LNCaP clone FGC (cell line): ENCODE data around the gene HDAC4.

Source experiments
- DNase-seq: peaks from one replicate; pipeline ENCODE4 v3.0.0-alpha.2; 2011; ENCODE audit warnings: low read depth
- H3K4me3 ChIP-seq: 2 replicates; pipeline ENCODE4 v1.5.1; 2011; ENCODE audit warnings: mild to moderate bottlenecking, low read depth, low read length, control low read depth
- TF ChIP-seq, protein P1 (sequence below): IDR thresholded peaks from 2 replicates; pipeline ENCODE4 v1.5.1; 2012; ENCODE audit warnings: mild to moderate bottlenecking; ENCODE audit not compliant: control insufficient read depth, insufficient read depth; ENCODE audit errors: extremely low read depth

The HDAC4 gene

DNA sequence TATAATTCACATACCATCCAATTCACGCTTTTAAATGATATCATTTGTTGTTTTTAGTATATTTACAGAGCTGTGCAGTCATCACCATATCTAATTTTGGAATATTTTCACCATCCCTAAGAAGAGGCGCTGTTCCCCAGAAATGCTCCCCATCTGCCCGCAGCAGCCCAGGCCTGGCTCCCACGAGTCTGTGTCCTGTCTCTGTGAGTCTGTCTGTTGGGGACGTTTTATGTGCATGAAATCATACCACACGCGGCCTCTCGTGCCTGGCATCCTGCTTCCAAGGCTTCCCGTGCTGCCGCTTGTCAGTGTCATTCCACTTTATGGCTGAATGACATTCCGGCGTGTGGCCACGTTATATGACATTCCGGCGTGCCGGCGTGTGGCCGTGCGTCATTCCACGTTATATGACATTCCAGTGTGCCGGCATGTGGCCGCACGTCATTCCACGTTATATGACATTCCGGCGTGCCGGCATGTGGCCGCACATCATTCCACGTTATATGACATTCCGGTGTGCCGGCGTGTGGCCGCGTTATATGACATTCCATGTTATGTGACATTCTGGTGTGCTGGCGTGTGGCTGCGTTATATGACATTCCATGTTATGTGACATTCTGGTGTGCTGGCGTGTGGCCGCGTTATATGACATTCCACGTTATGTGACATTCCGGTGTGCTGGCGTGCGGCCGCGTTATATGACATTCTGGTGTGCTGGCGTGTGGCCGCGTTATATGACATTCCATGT is 276.5 kb downstream of the HDAC4 start:
- TF ChIP-seq, protein P1, sequence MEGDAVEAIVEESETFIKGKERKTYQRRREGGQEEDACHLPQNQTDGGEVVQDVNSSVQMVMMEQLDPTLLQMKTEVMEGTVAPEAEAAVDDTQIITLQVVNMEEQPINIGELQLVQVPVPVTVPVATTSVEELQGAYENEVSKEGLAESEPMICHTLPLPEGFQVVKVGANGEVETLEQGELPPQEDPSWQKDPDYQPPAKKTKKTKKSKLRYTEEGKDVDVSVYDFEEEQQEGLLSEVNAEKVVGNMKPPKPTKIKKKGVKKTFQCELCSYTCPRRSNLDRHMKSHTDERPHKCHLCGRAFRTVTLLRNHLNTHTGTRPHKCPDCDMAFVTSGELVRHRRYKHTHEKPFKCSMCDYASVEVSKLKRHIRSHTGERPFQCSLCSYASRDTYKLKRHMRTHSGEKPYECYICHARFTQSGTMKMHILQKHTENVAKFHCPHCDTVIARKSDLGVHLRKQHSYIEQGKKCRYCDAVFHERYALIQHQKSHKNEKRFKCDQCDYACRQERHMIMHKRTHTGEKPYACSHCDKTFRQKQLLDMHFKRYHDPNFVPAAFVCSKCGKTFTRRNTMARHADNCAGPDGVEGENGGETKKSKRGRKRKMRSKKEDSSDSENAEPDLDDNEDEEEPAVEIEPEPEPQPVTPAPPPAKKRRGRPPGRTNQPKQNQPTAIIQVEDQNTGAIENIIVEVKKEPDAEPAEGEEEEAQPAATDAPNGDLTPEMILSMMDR, result no peak
- no peak for DNase-seq
- H3K4me3 ChIP-seq, result no peak overlapping the region

DNA sequence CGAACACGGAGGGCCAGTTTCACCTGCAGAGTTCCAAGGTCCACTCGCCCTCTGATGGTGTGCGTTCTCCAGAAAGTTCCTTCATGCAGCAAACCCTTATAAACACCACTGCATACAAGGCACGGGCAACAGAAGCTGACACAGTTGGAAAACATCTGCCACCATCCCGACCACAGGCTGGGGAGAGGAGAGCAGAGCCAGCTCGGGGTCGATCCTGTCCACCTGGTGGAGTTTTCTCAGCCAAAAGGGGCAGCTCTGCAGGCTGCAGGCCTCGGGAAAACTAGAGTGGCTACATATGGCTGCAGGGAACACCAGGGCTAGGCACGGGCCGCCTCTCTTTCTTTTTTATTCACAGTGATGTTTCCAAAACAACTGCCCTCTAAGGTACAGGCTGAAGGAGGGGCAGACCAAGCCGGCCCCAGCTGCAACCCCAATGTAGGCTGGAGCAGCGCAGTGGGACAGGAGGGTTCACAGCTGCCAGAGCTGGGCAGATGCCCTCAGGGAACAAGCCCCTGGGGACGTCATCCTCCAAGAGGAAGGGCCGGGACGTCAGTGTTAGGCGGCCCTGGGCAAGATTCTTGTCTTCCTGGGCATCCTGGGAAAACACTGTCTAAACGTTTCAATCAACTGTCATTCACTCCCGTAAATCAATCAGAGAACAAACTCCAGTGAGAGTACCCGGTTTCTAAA is 278.3 kb downstream of the HDAC4 start:
- DNase-seq, result no peak
- no peak overlapping the region for H3K4me3 ChIP-seq
- TF ChIP-seq, protein P1, result no peak

DNA sequence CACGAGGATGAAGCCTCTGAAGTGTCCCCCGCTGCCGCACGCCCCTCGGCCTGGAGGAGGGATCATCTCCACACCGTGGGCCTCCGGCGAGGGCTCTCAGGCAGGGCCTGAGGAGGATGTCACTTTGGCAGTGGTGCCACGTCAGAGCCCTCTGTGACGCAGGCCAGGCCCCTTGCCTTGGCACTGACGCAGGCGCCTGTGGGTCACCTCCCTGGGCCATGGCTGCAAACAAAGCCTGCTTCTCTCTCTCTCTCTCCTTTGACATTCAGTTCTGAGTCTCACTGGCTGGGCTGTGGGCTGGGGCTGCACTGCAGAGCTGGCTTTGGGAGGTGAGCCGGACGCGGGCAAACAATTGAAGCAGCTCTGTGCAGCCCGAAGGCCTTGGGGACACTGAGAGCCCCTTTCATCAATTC is 279.2 kb downstream of the HDAC4 start:
- TF ChIP-seq, protein P1, result no peak
- no peak overlapping the region for H3K4me3 ChIP-seq
- no peak for DNase-seq

DNA sequence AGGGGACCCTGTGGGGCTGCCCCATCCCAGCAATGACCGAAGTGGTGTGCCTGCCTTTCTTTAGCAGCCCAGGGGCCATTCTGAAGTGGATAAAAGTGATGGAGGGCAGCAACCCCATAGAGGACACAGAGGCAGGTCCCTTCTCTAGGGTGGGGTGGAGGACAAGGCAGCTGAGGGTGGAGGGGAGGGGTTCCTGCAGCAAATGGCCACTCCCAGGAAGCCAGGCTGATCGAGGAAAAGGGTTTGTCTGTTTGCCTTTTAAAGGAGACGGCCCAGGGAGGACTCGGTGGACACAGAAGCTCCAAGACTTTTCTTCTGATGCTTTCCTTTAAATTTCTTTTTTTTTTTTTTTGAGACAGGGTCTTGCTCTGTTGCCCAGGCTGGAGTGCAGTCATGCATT is 280.2 kb downstream of the HDAC4 start:
- TF ChIP-seq, protein P1, result no peak
- no peak overlapping the region for H3K4me3 ChIP-seq
- no peak for DNase-seq

- DNase-seq, result no peak
- TF ChIP-seq, protein P1, result no peak
- H3K4me3 ChIP-seq, result no peak overlapping the region
These were observed 281.3 kb downstream of the HDAC4 start for GRCh38 chr2:239119346-239120126.

GRCh38 chr2:239118675-239119211 is 282.1 kb downstream of the HDAC4 start:
- H3K4me3 ChIP-seq, result no peak overlapping the region
- DNase-seq, result no peak
- TF ChIP-seq, protein P1, result no peak
